NCI-H1105 (cell line): ENCODE measurements around the gene OR5AK2.
"Not testable (repeated sequence)": the region's sequence is repeated elsewhere in the genome, so short reads cannot be mapped to it uniquely, and the experiment has no call there.

Source experiments
- DNase-seq: peaks from one replicate; lab custom pipeline; 2025; lab: John Stamatoyannopoulos, UW

The OR5AK2 gene

GRCh38 chr11:56988614-56989013, at the start of gene OR5AK2:
Gene OR5AK2, plus strand, starts transcription at chr11:56988914. Its CDS starts 0 bp downstream, at chr11:56988914.
- no peak for DNase-seq

GRCh38 chr11:56945526-56945925, 43.2 kb upstream of the OR5AK2 start:
- not testable (repeated sequence) for DNase-seq

GRCh38 chr11:56948991-56949515, 39.7 kb upstream of the OR5AK2 start:
- no peak for DNase-seq

GRCh38 chr11:56950510-56950909, 38.2 kb upstream of the OR5AK2 start:
- no peak for DNase-seq

- not testable (repeated sequence) for DNase-seq
Measured at GRCh38 chr11:56953907-56954306, 34.8 kb upstream of the OR5AK2 start.

GRCh38 chr11:56961609-56962008, 27.1 kb upstream of the OR5AK2 start:
- no peak for DNase-seq

GRCh38 chr11:56967726-56968125, 21.0 kb upstream of the OR5AK2 start:
- no peak for DNase-seq

- no peak for DNase-seq
Measured at GRCh38 chr11:56968524-56968923, 20.2 kb upstream of the OR5AK2 start.

GRCh38 chr11:56977314-56977713, 11.4 kb upstream of the OR5AK2 start:
- DNase-seq, result no peak

- no peak for DNase-seq
Measured at GRCh38 chr11:56990702-56991101, 2.0 kb downstream of the OR5AK2 start.

GRCh38 chr11:56994532-56994931, 5.8 kb downstream of the OR5AK2 start:
- no peak for DNase-seq

- no peak for DNase-seq
Measured at GRCh38 chr11:57001674-57002401, 13.1 kb downstream of the OR5AK2 start.

- DNase-seq, result no peak
Measured at GRCh38 chr11:57008373-57008772, 19.7 kb downstream of the OR5AK2 start.

- no peak for DNase-seq
Measured at GRCh38 chr11:57015679-57016078, 27.0 kb downstream of the OR5AK2 start.

- DNase-seq, result no peak
Measured at GRCh38 chr11:57031556-57031955, 42.8 kb downstream of the OR5AK2 start.
